BLaER1 treated with 17β-estradiol and CSF1 and Interleukin-3, amounts not matched to agents 10 nM and 100 nM (cell line): ENCODE measurements around the gene GPX3.

Source experiments
- H3K27ac ChIP-seq, 11 experiments: shearing (Covaris generic); formaldehyde crosslinking; 2 replicates each; pipeline ENCODE4 v1.8.1; 2022
- H3K27me3 ChIP-seq, 11 experiments: shearing (Covaris generic); formaldehyde crosslinking; 2 replicates each; pipeline ENCODE4 v1.8.1; 2022
- H3K36me3 ChIP-seq, 11 experiments: shearing (Covaris generic); formaldehyde crosslinking; 2 replicates each; pipeline ENCODE4 v1.8.1; 2022
- H3K4me1 ChIP-seq, 10 experiments: shearing (Covaris generic); formaldehyde crosslinking; 2 replicates each; pipeline ENCODE4 v1.8.1; 2022
- H3K4me2 ChIP-seq, 11 experiments: shearing (Covaris generic); formaldehyde crosslinking; 2 replicates each; pipeline ENCODE4 v1.8.1; 2022
- H3K4me3 ChIP-seq, 10 experiments: shearing (Covaris generic); formaldehyde crosslinking; 2 replicates each; pipeline ENCODE4 v1.8.1; 2022
- H3K9ac ChIP-seq, 11 experiments: shearing (Covaris generic); formaldehyde crosslinking; 2 replicates each; pipeline ENCODE4 v1.8.1; 2022
- H3K9me3 ChIP-seq, 11 experiments: shearing (Covaris generic); formaldehyde crosslinking; replicated peaks in 1 of 11; 2 replicates each; pipeline ENCODE4 v1.8.1; 2022
- H4K20me1 ChIP-seq, 11 experiments: shearing (Covaris generic); formaldehyde crosslinking; 2 replicates each; pipeline ENCODE4 v1.8.1; 2022
- Cebpa-rat ChIP-seq, 11 experiments: shearing (Covaris generic); IDR thresholded peaks; 2 replicates each; pipeline ENCODE4 v1.8.1; 2022

GPX3 gene

DNA sequence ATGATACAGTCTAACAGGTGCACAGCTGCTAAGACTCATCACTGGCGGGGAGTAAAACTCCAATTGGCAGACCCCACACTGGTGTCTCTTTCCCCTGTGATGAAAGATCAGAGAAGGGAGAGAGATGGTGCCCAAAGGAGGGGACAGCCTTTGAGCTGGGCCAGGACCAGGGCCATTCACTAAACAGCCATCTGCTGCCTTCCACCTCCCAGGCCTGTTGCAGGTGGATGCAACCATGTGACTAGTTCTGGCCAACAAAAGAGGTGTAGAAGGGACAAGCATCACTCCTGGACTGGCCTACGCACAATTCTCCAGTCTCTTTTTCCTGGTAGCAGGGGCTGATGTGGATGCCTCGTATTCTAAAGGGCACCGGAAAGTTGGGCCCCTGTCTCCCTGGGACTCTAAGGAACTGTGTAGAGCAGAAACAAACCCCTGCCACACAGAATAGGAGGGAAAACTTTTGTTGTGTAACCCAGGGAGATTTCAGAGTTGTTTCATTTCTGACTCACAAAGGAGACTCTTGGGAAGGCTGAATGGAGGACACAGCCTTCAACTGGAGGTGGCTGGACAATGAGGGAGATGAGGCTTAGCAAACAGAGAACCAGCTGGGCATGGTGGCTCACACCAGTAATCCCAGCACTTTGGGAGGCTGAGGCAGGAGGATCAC is 33.5 kb downstream of the GPX3 start:
- Histone ChIP-seq H3K9me3 (no peaks in the 10 kb centered on the region), H3K27me3 (no peaks in the 10 kb centered on the region), H3K27ac (peak overlapping the region in 8 of 11 experiments; percentile 1 to 65 (median 27); a peak in 11 of 22 replicates), H3K9ac (0 out of 22 replicates have a peak overlapping the region, but pooled peaks of 3 of the 11 experiments have one; percentile 5 to 22 (median 6)), H4K20me1 (peaks cover 0 to 41% (median 20%) of the 10 kb centered on the region in 11 experiments; a peak in 11 of 22 replicates), H3K4me1 (peaks cover 47 to 79% (median 77%) of the 10 kb centered on the region in 10 experiments), H3K4me3 (no peak overlapping the region), H3K36me3 (peaks cover 72 to 95% (median 83%) of the 10 kb centered on the region in 11 experiments), H3K4me2 (peak overlapping the region in 7 of 11 experiments; percentile 73 to 97 (median 83); a peak in 12 of 22 replicates)
- no peak for TF ChIP-seq Cebpa-rat (IDR thresholded peaks at IDR 0.05)

DNA sequence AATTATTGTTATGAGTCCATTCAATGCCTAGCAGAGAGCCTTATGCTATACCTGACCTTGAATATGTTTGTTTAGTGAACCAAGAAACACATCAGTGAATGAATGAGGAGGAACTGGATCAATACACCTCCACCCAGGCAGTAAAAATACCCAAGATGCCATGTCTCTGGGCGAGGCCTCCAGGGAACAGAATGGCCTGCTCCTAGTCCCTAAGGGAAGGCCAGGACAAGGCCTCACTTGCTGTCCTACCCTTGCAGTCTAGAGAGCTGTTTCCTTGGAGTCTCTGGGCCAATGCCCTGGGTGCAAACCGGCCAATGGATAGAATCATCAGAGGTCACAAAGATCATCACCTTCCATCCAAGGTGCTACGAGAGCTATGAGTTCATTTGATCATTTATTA is 34.3 kb downstream of the GPX3 start:
- H3K4me1 ChIP-seq, result peaks cover 55 to 87% (median 85%) of the 10 kb centered on the region in 10 experiments
- no peak overlapping the region for H3K4me3 ChIP-seq
- H3K27me3 ChIP-seq, result no peaks in the 10 kb centered on the region
- H3K36me3 ChIP-seq, result peaks cover 65 to 92% (median 80%) of the 10 kb centered on the region in 11 experiments
- H3K9me3 ChIP-seq, result no peaks in the 10 kb centered on the region
- peaks cover 0 to 33% (median 14%) of the 10 kb centered on the region in 11 experiments; a peak in 10 of 22 replicates for H4K20me1 ChIP-seq
- no peak for TF ChIP-seq Cebpa-rat (IDR thresholded peaks at IDR 0.05)
- no peak overlapping the region for H3K9ac ChIP-seq
- peak overlapping the region in 7 of 11 experiments; percentile 9 to 65 (median 36); a peak in 9 of 22 replicates for H3K27ac ChIP-seq
- H3K4me2 ChIP-seq, result peak overlapping the region in 5 of 11 experiments; percentile 38 to 97 (median 88); a peak in 8 of 22 replicates

DNA sequence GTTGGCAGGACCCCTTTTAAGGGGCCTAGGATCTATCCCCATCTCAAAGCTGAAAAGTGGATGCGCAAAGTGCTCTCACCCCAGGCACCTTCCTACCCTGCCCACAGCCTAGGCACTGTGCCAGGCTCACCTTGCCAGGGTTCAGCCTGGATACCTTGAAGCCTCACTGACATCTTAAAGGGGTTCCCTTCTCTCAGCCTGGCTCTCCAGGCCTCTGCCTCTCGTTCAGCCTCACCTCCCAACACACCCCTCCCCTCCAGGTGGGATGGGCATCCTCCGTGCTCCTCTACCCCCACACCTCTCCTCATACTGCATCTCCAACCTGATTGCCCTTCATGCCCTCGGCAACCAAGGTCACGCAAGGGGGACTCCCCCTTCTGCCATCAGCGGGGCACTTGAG is 34.9 kb downstream of the GPX3 start:
- Histone ChIP-seq H3K9me3 (no peaks in the 10 kb centered on the region), H3K9ac (peak overlapping the region in 2 of 11 experiments; percentile 15 to 24; a peak in 2 of 22 replicates), H3K27ac (peak overlapping the region in 9 of 11 experiments; percentile 25 to 89 (median 65); a peak in 16 of 22 replicates), H3K27me3 (no peaks in the 10 kb centered on the region), H3K4me1 (peaks cover 61 to 93% (median 91%) of the 10 kb centered on the region in 10 experiments), H3K4me3 (no peak overlapping the region), H3K4me2 (peak overlapping the region in 9 of 11 experiments; percentile 75 to 97 (median 94); a peak in 16 of 22 replicates), H4K20me1 (peaks cover 0 to 32% (median 9%) of the 10 kb centered on the region in 11 experiments; a peak in 8 of 22 replicates), H3K36me3 (peaks cover 60 to 90% (median 77%) of the 10 kb centered on the region in 11 experiments)
- TF ChIP-seq Cebpa-rat (IDR thresholded peaks at IDR 0.05), result no peak

DNA sequence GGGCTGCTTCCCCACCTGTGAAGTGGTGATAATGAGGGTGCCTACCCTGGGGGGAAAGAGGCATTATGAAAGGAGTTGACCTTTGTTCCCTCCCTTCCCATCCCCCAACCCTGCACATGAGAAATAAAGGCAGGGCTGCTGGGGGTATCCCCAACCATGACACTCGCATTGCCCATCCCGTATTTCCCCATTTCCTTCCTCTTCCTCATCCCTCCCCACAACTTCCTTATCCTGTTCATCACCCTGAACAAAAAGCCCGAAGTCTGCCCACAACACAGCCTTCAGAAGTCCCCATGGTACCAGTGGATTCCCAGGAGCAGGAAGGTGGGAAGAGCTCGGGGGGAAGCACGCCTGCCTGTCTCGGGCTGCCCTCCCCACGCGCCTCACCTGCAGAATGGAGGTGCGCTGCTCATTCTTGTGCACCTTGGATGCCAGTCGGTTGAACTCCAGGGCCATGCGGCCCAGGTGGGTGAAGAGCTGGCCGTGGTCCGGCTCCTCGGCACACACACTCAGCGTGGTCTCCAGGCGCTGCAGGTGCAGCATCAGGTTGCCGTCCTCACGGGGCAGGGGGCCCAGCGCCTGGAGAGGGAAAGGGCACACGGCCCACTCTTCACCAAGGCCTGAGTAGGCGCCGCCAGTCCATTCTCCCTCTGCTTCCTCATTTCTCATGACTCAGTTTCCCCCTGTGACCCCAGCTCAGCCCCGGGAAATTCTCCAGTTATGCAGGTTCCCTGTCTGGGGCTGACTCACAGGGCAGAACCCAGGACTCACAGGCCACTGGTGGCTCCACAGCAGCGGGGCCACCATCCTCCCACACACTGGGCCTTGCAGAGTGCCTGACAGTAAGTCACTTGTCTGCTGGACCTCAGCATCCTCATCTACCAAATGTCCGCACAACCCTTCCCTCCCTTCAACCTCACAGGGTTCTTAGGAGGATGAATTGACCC is 36.3 kb downstream of the GPX3 start:
- TF ChIP-seq Cebpa-rat (IDR thresholded peaks at IDR 0.05), result 0 out of 22 replicates have a peak, but pooled peaks of 1 of the 11 experiments have one; percentile 16
- H3K4me3 ChIP-seq, result peak overlapping the region in 7 of 10 experiments; percentile 6 to 58 (median 21); a peak in 8 of 20 replicates
- peaks cover 62 to 91% (median 78%) of the 10 kb centered on the region in 11 experiments for H3K36me3 ChIP-seq

DNA sequence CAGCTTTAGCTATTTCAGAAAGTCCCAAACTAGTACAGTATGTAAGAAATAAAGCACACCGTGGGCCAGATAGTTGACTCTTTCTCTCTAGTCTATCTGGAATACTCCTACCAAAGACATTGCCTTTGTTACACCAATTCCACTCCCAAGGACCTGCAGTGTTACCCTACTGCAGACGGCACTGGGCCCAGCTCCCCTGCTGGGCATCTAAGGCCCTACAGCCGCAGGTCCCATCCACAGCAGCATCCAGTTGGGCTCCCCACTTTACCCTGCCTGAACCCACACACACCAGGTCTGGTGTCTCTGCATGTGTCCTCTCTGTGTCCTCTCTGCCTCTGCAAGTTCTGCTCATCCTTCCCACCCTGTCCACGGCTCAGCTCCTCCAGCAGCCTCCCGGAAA is 37.9 kb downstream of the GPX3 start:
- H3K27me3 ChIP-seq, result no peaks in the 10 kb centered on the region
- peak overlapping the region in 8 of 11 experiments; percentile 63 to 85 (median 73); a peak in 9 of 22 replicates for H3K9ac ChIP-seq
- H3K27ac ChIP-seq, result peak overlapping the region; percentile 3 to 92 (median 85); a peak in 18 of 22 replicates
- H3K9me3 ChIP-seq, result no peaks in the 10 kb centered on the region
- 0 out of 20 replicates have a peak overlapping the region, but pooled peaks of 1 of the 10 experiments have one; percentile 3 for H3K4me3 ChIP-seq
- H4K20me1 ChIP-seq, result peaks cover 0 to 42% (median 4%) of the 10 kb centered on the region in 11 experiments; a peak in 6 of 22 replicates
- peaks cover 79 to 95% (median 88%) of the 10 kb centered on the region in 11 experiments for H3K36me3 ChIP-seq
- H3K4me2 ChIP-seq, result peak overlapping the region; percentile 76 to 97 (median 92); a peak in 21 of 22 replicates
- no peak for TF ChIP-seq Cebpa-rat (IDR thresholded peaks at IDR 0.05)
- peaks cover 61 to 100% (median 100%) of the 10 kb centered on the region in 10 experiments for H3K4me1 ChIP-seq

More for the DNA sequence above, 36.3 kb downstream of the GPX3 start:
- Histone ChIP-seq H3K4me2 (peak overlapping the region; percentile 46 to 97 (median 92)), H3K4me1 (peaks cover 70 to 100% (median 100%) of the 10 kb centered on the region in 10 experiments), H4K20me1 (peaks cover 0 to 40% (median 6%) of the 10 kb centered on the region in 11 experiments; a peak in 8 of 22 replicates), H3K27me3 (no peaks in the 10 kb centered on the region), H3K9ac (peak overlapping the region in 7 of 11 experiments; percentile 2 to 45 (median 12); a peak in 7 of 22 replicates), H3K27ac (peak overlapping the region in 10 of 11 experiments; percentile 2 to 89 (median 65); a peak in 21 of 22 replicates), H3K9me3 (no peaks in the 10 kb centered on the region)

DNA sequence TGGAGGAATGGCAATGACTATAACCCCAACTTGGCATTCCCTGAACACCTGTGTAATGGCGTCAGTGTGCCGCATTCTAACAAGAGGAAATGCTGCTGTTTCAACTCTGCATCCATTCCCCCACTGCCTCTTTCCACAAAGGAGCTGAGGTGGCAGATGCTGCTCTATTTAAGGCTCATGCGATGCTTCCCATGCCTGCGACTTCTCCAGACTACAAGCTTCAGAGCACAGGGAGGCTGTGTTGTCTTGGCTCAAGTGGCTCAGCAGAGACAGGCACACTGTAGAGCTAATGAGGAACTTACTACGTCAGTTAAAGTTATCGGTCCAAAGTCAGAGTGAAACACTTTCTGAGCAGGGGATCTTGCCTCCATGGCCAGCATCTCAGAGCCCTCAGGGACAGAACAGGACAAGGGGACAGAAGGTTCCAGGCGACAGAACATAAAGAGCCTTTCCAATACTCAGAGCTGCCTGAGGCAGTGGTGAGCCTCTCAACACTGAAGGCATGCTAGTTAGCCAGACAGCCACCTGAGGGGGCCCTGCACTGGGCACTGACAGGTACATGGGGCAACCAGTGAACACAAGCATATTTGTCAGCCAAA is 38.6 kb downstream of the GPX3 start:
- Histone ChIP-seq H4K20me1 (peaks cover 0 to 45% (median 5%) of the 10 kb centered on the region in 11 experiments; a peak in 10 of 22 replicates), H3K27ac (peak overlapping the region; percentile 69 to 92 (median 85)), H3K9ac (peak overlapping the region; percentile 48 to 85 (median 70)), H3K27me3 (no peaks in the 10 kb centered on the region), H3K36me3 (peaks cover 78 to 94% (median 86%) of the 10 kb centered on the region in 11 experiments), H3K4me2 (peak overlapping the region; percentile 76 to 97 (median 92)), H3K9me3 (no peaks in the 10 kb centered on the region), H3K4me1 (peaks cover 61 to 100% (median 100%) of the 10 kb centered on the region in 10 experiments), H3K4me3 (0 out of 20 replicates have a peak overlapping the region, but pooled peaks of 2 of the 10 experiments have one; percentile 3 to 13)
- TF ChIP-seq Cebpa-rat (IDR thresholded peaks at IDR 0.05), result no peak

DNA sequence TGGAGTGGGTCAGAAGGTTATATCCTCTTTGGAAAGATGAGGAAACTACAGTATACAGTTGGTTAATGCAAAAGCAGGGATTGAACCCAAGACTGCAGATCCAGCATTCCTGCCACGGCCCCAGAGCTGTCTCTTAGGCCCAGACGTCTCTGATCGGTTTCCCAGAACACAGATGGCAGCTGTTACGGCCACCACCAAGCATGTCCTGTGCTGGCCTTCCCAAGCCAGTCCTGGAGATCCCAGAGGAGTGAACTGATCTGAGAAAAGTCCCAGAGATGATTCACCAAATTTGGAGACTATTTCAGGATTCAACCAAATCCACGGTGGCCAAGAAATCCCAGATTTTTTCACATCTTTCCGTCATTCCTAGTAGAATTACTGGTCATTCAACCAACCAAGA is 40.4 kb downstream of the GPX3 start:
- Histone ChIP-seq H3K27ac (peak overlapping the region; percentile 69 to 92 (median 85)), H3K9ac (peak overlapping the region; percentile 48 to 85 (median 70); a peak in 18 of 22 replicates), H3K36me3 (peaks cover 65 to 91% (median 81%) of the 10 kb centered on the region in 11 experiments), H3K4me1 (peaks cover 67 to 100% (median 100%) of the 10 kb centered on the region in 10 experiments), H3K4me3 (peak overlapping the region in 3 of 10 experiments; percentile 1 to 22 (median 18); a peak in 1 of 20 replicates), H3K9me3 (no peaks in the 10 kb centered on the region), H3K27me3 (no peaks in the 10 kb centered on the region), H4K20me1 (peaks cover 0 to 56% (median 21%) of the 10 kb centered on the region in 11 experiments; a peak in 12 of 22 replicates), H3K4me2 (peak overlapping the region; percentile 76 to 97 (median 92))
- TF ChIP-seq Cebpa-rat (IDR thresholded peaks at IDR 0.05), result no peak
